NCI-H82 treated with DMSO at 0.1 percent for 48 hours (cell line): Measurements from ENCODE around the gene NUAK2.
"Not testable (repeated sequence)": the region's sequence is repeated elsewhere in the genome, so short reads cannot be mapped to it uniquely, and the experiment has no call there.

Experiments used
- DNase-seq: peaks from one replicate; lab custom pipeline; 2025; ENCODE audit not compliant: unreplicated experiment; lab: John Stamatoyannopoulos, UW

NUAK2 gene

DNA sequence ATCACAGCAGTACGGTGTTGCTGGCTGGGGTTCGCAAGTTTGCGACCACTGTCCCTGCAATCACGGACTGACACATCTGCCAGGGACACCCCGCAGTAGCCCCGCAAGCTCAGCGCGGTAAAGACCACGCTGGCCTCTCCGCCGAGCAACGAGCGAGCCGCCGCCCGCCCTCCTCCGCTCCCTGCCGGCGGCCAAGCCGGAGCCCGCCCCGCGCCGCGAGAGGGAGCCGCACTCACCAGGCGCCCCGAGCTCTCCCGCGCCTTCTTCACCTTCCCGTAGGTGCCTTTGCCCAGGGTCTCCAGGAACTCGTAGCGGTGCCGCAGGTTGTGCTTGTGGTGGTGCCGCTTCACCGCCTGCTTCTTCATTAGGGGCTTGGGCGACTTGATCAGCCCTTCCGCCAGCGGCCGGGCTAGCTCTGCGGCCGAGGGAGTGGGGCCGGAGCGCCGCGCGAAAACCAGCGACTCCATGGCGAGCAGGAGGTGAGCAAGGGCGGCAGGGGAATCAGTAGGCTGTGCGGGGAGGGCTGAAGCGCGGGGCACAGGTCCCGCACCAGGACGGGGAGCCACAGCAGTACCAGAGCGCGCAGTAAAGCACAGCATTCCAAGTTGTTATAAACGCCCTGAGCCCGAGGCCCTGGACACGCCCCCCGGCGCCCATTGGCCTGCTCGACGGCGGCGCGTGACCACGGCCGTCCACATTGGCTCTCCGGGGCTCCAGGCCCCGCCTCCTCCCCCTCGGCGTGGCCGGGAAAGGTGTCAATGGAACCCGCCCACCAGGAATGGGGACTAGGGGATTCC is at the start of gene NUAK2:
NUAK2 (minus strand) TSS at position 584 of the 797 bp plus-strand sequence; CDS start at position 467, 117 bp downstream.
- peak; percentile 89 for DNase-seq

DNA sequence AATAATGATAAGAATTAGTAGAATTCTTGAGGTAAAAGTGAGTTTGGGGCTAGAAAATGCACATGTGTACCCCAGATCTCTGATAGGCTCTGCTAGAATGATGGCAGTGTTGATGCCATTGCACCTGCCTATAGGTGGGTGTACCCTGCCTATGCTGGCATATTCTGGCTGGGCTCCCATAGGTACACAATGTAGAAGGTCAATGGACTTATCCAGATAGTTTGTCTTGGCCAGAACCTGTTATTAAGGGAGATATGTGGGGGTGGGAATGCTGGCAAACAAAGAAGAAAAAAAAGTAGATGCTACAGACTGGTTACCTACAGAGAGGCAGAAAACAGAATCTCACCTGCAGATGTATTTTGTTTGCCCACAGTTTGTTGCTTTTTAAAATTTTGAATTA is 49.2 kb upstream of the NUAK2 start:
- no peak for DNase-seq

- DNase-seq, result no peak
Measured at GRCh38 chr1:205369701-205370123, 48.2 kb upstream of the NUAK2 start.

DNA sequence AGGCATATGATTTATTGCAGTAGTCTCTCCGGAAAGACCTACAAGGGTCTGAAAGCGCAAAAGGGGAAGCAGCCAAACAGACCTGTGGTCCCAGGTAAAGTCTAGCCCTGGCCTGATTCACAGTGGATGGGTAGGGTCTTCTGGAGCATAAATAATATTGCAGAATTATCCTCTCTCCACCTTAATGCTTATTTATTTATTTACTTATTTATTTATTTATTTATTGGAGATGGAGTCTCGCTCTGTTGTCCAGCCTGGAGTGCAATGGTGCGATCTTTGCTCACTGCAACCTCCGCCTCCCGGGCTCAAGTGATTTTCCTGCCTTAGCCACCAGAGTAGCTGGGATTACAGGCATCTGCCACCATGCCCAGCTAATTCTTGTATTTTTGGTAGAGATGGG is 46.9 kb upstream of the NUAK2 start:
- DNase-seq, result no peak

- no peak for DNase-seq
Measured at GRCh38 chr1:205365945-205366463, 44.5 kb upstream of the NUAK2 start.

- not testable (repeated sequence) for DNase-seq
Measured at GRCh38 chr1:205365086-205365485, 43.5 kb upstream of the NUAK2 start.

DNA sequence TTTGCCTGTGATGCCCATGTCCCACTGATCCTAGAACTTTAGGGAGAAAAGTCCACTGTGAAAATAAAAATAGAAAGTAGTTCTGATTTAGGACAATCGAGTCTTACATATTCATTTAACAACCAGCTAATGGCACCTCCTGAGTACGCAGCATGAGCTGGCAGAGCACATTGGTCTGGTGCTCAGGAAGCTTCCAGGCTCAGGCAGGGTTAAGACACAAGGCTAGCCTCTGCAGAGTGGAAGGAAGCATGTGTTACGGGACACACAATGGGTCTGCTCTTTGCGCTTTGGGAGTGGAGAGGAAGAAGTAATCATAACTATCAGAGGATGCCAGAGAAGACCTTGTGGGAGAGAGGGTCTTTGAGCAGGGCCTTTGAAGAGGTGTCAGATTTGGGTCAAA is 39.3 kb upstream of the NUAK2 start:
- no peak for DNase-seq

DNA sequence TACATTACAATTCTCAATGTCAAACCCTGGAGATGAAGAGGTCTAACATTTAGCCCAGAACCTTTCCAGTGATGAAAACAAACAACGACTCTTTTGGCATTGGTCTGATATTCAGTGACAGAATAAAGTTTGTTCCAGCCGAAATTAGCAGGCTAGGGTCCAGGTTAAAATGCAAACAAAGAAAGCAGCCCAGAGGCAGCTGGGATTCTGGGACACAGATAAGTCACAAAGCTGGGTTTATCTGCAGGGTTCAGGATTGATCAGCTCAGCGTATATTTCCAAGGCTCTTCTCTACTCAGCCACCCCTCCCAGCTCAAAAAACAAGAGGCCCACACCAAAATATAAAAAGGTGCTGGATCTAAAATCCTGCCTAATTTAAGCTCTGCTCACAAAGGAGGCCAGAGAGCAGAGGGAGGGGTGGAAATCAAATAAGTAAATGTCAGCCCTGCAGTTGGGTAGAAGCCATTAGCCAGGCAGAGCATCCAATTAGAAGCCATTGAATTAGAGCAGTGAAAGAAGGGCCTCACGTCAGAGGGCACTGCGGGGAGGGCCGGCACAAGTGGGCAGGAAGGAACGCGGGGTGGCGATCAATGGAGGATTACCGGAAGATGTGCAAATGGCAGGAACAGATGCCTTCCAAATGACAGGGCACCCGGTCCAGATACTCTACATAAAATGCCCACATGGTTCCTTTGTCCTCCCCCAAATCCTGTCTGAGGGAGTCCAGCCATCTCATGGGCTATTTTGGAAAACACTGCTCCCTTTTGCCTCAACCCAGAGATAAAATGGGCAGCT is 38.4 kb upstream of the NUAK2 start:
- DNase-seq, result peak; percentile 96

DNA sequence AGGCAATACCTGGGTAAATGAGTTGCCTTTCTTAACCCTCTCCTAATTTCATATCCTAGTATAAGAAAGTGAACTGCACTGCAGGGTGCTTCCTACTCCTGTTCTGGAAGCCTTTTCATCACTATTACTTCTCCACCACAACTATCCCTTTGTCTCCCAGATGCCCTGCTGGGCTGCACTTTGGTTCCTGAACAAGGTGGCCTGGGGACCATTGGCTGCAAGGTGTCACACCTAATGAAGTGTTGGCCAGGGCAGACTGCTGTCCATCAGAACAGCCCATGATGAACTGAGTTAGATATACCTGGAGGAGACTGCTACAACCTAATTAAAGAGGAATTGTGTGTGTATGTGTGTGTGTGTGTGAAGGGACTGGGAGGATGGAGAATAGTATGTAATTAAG is 37.0 kb upstream of the NUAK2 start:
- no peak for DNase-seq

- DNase-seq, result no peak
Measured at GRCh38 chr1:205357567-205357966, 36.0 kb upstream of the NUAK2 start.

DNA sequence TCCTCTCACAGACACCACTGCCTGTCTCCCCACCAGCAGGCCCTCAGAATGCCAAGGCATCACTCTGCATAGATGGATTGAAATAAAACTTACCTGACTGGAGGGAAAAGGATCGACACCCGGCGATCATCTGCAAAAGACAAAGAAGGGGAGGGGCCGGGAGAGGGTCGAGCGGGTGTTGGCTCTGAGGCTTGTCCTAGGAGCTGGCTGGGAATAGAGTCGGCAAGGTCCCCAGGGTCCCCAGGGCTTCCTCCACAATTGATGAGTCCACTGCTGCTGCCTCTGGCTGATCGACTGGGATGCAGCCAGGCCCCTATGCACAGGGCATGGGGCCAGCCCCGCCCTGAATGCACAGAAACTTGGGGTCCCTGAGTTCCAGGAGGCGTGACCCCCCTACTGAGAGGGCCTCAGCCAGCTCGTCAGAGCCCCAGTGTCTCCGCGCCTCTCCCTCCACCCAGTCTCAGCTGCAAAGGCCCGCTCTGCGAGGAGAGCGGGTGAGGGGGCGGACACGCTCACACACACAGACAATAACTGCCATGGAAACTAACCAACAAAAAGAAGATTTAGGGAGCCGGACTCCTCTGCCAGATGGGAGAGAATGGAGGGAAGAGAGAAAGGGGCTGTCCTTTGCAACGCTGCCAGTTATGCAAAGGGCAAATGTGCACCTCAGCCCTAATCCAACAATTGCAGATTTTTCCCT is 35.0 kb upstream of the NUAK2 start, which contains the start of gene KLHDC8A:
KLHDC8A (minus strand) TSS at position 483 of the 700 bp plus-strand sequence. CDS start 13,318 bp downstream, outside the sequence.
- DNase-seq, result peak; percentile 53

DNA sequence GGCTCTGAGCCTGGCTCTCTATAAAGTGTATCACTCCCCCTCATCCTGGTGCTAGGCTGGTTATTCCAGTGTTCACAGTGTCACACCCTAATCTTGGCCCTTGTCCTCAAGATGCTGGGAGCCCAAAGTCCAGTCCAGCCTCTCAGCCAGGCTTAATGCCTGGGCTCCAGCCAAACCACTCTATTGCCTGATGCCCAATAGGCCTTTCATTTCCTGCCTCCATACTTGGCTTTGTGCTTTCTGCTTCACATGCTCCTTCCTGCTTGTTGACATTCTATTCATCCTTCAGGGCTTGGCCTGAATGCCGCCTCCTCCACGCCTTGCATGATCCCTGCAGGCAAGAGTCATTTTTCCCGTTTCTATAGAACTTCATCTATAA is 33.5 kb upstream of the NUAK2 start:
- no peak for DNase-seq

DNA sequence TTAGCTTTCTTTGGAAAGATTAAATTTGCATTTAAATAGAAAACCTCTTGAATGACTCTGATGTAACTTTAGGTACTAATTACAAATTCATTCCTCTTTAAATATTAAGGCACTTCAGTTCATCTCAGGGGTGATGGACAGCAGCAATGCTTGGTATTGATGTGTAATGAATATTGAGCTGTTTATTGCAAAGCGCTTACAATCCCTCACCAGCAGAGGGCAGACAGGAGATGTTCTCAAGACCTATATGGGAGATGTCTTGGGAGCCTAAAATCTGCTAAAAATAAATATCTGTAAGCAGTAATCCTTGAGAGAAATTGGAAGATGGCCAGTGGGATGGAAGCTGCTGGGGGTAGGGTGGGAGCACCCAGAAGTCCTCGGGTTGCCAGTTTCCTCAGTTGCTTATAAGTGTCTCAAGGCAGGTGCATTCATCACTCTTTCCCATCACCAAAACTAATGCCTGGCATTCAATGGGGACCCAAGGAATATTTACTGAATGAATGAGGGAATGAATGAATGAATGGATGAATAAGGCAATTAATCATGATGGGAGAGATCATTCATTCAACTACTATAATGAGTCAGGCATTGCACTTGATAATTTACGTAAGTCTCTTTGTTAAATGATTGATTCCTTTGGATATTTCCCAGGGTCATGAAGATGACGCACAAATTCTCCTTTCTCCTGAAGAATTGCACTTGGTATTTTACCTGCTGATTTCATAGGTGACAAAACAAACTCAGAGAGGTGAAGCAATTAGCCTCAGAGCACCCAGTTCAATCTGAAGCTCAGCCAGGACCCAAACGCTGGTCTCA is 32.9 kb upstream of the NUAK2 start:
- DNase-seq, result peak; percentile 75

DNA sequence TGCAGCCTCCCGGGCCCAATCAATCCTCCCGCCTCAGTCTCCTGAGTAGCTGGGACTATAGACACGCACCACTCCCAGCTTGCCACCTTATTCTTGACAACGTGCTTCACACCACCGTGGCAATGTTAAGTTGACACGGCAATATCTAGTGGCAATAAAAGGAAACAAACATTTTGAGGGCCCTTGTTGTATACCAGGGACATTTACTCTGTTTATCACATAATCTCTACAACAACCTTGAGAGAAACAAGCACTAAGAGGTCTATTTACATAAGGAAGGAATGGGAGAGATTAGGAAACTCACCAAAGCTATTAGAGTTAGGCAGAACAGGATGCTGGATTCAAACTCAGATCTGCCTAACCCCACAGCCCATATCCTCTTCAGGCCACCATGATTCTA is 32.1 kb upstream of the NUAK2 start:
- no peak for DNase-seq

GRCh38 chr1:205353191-205353590 is 31.6 kb upstream of the NUAK2 start:
- DNase-seq, result no peak

GRCh38 chr1:205351984-205352713 is 30.6 kb upstream of the NUAK2 start:
- DNase-seq, result peak; percentile 100

GRCh38 chr1:205350691-205351141 is 29.2 kb upstream of the NUAK2 start:
- DNase-seq, result peak; percentile 85

GRCh38 chr1:205350124-205350523 is 28.6 kb upstream of the NUAK2 start:
- no peak for DNase-seq
